GM15510 (cell line): Measurements from ENCODE around the gene NOXO1.

Source experiments
- POLR2A ChIP-seq: IDR thresholded peaks from 3 replicates; pipeline ENCODE4 v1.6.1; 2011; ENCODE audit warnings: borderline replicate concordance; ENCODE audit not compliant: insufficient read length; ENCODE audit errors: extremely low read depth

Gene NOXO1

GRCh38 chr16:1968146-1968953, 12.9 kb downstream of the NOXO1 start:
- no peak for TF ChIP-seq POLR2A

DNA sequence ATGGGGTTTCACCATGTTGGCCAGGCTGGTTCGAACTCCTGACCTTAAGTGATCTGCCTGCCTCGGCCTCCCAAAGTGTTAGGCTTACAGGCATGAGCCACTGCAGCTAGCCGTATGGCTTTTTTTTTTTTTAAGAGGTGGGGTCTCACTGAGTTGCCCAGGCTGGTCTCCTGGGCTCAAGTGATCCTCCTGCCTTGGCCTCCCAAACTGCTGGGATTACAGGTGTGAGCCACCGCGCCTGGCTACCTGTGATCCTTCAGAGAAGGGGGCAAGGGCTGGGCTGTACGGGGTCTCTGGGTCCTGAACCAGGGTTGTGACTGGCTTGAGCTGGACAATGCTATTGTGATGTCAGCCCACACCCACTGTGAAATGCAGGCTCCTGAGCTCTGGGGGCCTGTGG, 14.8 kb downstream of the NOXO1 start, which contains the start of gene RNF151:
TSS of gene RNF151 (plus strand) at position 397 of the 400 bp plus-strand sequence. CDS start 26 bp downstream, outside the sequence.
- no peak for TF ChIP-seq POLR2A

GRCh38 chr16:1965396-1966001, 15.8 kb downstream of the NOXO1 start:
- TF ChIP-seq POLR2A: no peak

GRCh38 chr16:1964506-1965395, 16.5 kb downstream of the NOXO1 start, which contains the start of gene RPS2:
Gene RPS2 (minus strand): TSS chr16:1964826. CDS start chr16:1964625, 201 bp downstream.
- TF ChIP-seq POLR2A: peak; percentile 100

DNA sequence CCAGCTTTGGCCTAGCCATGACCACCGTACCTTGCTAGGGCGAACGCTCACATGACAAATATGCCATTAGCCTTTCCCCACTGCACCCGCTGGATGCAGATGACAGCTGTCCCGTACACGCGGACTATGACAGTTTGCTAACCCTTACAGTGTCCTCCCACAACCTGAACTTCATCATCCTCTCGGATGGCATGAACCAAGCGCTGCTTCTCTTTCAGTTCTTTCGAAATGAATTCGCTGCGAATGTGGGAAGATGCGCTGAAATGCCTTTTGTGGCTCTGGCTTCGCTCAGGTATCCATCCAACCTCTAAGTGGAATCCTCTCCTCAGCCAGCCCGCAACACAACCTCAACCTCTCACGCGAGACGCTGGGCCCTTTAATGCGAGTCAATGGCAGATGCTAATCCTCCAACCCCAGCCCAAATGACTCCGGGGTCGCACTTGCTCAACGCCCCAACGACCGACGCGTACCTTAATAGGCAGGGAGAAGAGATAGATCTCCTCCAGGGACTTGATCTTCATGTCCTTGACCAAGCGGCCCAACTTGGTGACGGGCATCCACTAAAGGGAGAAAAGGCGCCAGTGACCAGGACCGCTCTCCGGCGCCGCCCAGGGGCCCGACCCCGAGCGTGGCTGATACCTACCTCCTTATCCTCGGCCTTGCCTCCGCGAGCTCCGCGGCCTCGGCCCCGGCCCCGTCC, 17.3 kb downstream of the NOXO1 start:
- no peak for TF ChIP-seq POLR2A

DNA sequence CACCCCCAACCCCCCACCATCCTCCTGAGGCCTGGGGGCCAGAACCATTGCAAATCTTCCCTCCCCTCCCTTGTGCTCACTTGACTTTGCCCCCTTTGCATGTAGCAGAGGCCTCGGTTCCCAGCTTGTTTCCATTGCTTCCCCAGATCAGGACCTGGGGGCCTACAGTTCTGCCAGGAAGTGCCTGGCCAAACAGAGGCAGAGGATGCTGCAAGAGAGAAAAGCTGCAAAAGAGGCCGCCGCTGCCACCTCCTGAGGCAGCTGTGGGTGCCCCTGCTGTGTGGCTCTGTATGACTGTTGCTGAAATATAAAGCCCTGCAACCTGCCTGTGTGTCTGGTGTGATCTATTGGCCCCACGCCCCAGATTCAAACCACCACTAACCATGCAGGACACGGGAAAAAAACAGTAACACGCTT, 19.6 kb downstream of the NOXO1 start:
- TF ChIP-seq POLR2A: no peak

DNA sequence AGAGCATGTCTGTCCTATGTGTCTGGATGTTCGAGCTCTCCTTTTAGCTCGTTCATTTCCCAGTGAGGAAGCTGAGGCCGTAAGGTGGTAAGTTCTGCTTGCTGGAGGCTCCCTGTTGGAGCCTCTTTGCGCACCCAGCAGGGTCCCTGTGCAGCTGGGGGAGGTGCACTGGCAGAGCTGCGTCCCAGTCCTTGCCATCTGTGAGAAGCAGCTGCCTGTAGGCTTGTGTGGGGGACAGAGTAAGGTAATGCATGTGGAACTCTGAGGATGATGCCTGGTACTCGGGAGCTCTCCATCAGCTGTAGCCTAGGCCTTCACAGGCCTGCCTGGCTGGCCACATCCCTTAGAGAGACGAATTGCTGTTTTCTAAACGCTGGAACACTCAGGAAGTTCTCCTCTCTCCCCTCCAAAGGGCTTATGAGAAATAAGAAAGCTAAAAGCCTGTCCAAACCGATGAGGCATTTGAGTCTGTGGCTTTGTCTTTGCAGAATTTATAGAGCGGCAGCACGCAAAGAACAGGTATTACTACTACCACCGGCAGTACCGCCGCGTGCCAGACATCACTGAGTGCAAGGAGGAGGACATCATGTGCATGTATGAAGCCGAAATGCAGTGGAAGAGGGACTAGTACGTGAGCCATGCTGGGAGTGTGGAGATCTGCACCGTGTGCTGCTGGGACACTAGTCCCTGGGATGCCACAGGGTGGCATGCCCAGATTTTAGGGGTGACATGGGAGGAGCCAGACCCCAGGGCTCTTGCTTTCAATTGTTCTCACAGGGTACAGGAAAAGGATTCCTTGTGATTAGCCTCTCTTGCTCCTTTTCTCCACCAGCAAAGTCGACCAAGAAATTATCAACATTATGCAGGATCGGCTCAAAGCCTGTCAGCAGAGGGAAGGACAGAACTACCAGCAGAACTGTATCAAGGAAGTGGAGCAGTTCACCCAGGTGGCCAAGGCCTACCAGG, 20.3 kb downstream of the NOXO1 start:
- peak; percentile 49 for TF ChIP-seq POLR2A

DNA sequence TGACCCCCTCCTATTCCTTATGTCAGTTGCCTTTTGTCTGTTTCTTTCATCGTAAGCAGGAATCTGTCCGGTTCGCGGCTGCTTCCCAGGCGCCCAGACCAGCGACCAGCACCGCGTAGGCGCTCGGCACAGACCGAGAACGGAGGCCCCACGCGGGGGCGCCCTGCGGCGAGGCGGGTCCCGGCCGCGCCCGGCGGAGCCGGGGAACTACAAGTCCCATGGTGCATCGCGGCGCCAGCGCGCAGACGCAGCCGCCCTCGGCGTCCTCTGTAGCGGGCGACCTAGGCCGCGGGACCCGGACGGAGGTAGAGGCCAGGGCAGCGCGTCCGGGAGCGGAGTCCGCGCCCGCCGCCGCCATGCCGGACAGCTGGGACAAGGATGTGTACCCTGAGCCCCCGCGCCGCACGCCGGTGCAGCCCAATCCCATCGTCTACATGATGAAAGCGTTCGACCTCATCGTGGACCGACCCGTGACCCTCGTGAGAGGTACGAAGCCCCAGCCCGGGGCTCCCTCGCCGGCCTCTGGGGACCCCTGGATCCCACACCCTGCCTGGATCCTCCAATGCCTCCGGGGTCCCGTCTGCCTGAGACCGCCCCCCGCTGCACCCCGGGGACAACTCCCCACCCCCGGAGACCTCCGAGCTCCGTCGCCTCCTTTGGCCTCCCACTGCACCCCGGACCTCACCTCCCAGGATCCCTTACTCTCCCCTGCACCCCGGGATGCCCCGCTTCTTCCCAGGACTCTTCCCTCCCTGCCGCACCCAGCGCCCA, 21.8 kb downstream of the NOXO1 start, which contains the start of gene NDUFB10:
TSS of gene NDUFB10 (plus strand) at position 270 of the 771 bp plus-strand sequence. CDS start at position 357, 87 bp downstream.
- TF ChIP-seq POLR2A: peak; percentile 96

GRCh38 chr16:1958715-1959268, 22.5 kb downstream of the NOXO1 start:
- no peak for TF ChIP-seq POLR2A

DNA sequence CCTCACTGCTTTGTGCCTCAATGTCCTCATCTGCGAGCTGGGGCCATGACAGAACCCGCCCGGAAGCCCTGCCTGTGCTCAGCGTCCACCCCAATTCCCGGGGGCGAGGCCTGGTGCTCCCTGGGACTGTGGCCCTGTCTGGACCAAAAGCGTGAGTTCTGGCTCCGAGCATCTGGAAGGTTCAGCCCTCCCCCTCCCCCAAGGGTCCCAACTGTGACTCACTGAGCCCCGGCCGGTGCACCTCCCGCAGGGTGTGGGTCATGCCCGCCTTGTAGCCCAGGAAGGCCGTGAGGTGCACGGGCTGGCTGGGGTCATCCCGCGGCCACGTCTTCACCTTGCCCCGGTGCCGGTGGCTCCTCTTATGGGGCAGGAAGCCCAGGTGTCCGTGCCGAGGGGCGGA, 27.5 kb downstream of the NOXO1 start:
- TF ChIP-seq POLR2A: no peak

DNA sequence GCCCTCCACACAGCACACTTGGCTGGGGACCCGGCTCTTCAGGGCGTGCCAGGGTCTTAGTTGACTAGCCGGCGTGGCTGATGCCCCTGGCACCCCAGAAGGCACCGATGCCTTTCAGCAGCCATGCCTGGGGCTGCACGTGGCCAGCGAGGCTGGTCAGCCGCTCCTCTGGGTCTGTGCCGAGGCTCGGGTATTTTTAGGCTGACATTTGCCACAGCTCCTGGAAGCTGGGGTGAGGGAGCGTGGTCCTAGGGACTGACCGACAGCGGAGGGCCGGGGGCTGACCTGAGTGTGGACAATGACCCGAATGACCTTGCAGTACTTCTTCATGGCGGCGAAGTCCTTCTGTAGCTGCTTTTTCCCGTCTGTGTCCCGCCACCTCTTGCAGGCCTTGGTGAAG, 30.7 kb downstream of the NOXO1 start:
- TF ChIP-seq POLR2A: no peak

- TF ChIP-seq POLR2A: no peak
Observed at GRCh38 chr16:1950047-1950446, 31.2 kb downstream of the NOXO1 start.
